Peyer's patch (tissue), 4 donors: Measurements from ENCODE around the gene ZNF3.

Experiments
- POLR2A ChIP-seq, 2 donors: fragments of 450-650 bp; IDR thresholded peaks; one replicate each; pipeline ENCODE4 v1.5.1; 2017; ENCODE audit warnings: antibody characterized with exemption in 2 of 2, mild to moderate bottlenecking in 2 of 2, moderate library complexity in 2 of 2
- TF ChIP-seq, protein P1 (sequence below), 6 experiments: fragments of 450-650 bp in 4 of 6; fragments of 200-600 bp in 2 of 6; sonication (generic) in 1 of 6; IDR thresholded peaks; one replicate each; pipeline ENCODE4 v1.5.1; 2017 to 2019; ENCODE audit warnings: antibody characterized with exemption in 6 of 6, mild to moderate bottlenecking in 3 of 6, moderate library complexity in 1 of 6

DNA sequence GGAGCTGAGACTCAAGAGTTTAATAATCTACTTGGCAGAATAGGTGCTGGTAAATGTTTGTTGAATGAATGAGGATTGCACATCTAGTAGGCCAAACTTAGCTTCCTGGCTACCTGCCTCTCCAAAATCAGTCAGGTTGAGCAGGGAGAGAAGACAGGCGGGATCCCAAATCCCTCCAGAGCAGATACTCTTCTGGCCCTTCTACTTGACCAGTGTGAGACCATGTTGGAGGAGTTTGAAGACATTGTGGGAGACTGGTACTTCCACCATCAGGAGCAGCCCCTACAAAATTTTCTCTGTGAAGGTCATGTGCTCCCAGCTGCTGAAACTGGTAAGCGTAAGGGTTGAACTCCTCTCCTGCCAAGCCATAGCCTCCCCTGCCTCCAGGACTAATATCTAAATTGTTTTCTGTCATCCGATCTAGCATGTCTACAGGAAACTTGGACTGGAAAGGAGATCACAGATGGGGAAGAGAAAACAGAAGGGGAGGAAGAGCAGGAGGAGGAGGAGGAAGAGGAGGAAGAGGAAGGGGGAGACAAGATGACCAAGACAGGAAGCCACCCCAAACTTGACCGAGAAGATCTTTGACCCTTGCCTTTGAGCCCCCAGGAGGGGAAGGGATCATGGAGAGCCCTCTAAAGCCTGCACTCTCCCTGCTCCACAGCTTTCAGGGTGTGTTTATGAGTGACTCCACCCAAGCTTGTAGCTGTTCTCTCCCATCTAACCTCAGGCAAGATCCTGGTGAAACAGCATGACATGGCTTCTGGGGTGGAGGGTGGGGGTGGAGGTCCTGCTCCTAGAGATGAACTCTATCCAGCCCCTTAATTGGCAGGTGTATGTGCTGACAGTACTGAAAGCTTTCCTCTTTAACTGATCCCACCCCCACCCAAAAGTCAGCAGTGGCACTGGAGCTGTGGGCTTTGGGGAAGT, 43.0 kb upstream of the ZNF3 start:
- TF ChIP-seq POLR2A (IDR thresholded peaks at IDR 0.05), result no peak
- TF ChIP-seq, protein P1, sequence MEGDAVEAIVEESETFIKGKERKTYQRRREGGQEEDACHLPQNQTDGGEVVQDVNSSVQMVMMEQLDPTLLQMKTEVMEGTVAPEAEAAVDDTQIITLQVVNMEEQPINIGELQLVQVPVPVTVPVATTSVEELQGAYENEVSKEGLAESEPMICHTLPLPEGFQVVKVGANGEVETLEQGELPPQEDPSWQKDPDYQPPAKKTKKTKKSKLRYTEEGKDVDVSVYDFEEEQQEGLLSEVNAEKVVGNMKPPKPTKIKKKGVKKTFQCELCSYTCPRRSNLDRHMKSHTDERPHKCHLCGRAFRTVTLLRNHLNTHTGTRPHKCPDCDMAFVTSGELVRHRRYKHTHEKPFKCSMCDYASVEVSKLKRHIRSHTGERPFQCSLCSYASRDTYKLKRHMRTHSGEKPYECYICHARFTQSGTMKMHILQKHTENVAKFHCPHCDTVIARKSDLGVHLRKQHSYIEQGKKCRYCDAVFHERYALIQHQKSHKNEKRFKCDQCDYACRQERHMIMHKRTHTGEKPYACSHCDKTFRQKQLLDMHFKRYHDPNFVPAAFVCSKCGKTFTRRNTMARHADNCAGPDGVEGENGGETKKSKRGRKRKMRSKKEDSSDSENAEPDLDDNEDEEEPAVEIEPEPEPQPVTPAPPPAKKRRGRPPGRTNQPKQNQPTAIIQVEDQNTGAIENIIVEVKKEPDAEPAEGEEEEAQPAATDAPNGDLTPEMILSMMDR (IDR thresholded peaks at IDR 0.05), result no peak
